DND-41 (cell line): ENCODE results near the gene TASOR2.
A peak's percentile ranks its signal among the peaks of the same experiment; 100 is the strongest.

Experiments
- ATAC-seq: fragments of 200-7000 bp; cut with Tn5 transposase; 3 replicates; pipeline ENCODE4 v1.9.1; 2021; ENCODE audit warnings: low read depth; ENCODE audit not compliant: insufficient read depth
- DNase-seq: peaks from one replicate; pipeline ENCODE4 v3.0.0-alpha.2; 2020
- H2AFZ ChIP-seq: 2 replicates; pipeline ENCODE4 v1.6.0; 2012; ENCODE audit warnings: low read depth, low read length
- H3K27ac ChIP-seq: 2 replicates; pipeline ENCODE4 v1.5.1; 2012; ENCODE audit warnings: low read length, inconsistent platforms
- H3K27me3 ChIP-seq: fragments of 200-600 bp; sonication (generic); 2 replicates; pipeline ENCODE4 v1.6.0; 2012; ENCODE audit warnings: low read length, mild to moderate bottlenecking, inconsistent platforms; ENCODE audit not compliant: insufficient read depth, poor library complexity
- H3K36me3 ChIP-seq: 2 replicates; pipeline ENCODE4 v1.5.1; 2012; ENCODE audit warnings: low read length, inconsistent platforms; ENCODE audit not compliant: insufficient read depth
- H3K4me1 ChIP-seq: 2 replicates; pipeline ENCODE4 v1.5.1; 2012; ENCODE audit warnings: mild to moderate bottlenecking, low read length; ENCODE audit not compliant: insufficient read depth
- H3K4me2 ChIP-seq: 2 replicates; pipeline ENCODE4 v1.6.0; 2012; ENCODE audit warnings: mild to moderate bottlenecking, moderate library complexity, low read length, inconsistent platforms; ENCODE audit not compliant: insufficient read depth
- H3K4me3 ChIP-seq, 2 experiments: fragments of 200-600 bp in 1 of 2; shearing (Covaris generic) in 1 of 2; 2 replicates each; pipeline ENCODE4 v1.5.1; 2012 to 2016; ENCODE audit warnings: inconsistent platforms in 2 of 2, low read length in 2 of 2, mild to moderate bottlenecking in 2 of 2, low read depth in 1 of 2, moderate library complexity in 1 of 2
- H3K79me2 ChIP-seq: 2 replicates; pipeline ENCODE4 v1.6.0; 2012; ENCODE audit warnings: low read length, inconsistent platforms; ENCODE audit not compliant: insufficient read depth
- H3K9ac ChIP-seq: 2 replicates; pipeline ENCODE4 v1.6.0; 2012; ENCODE audit warnings: low read depth, mild to moderate bottlenecking, inconsistent platforms, low read length, moderate library complexity
- H3K9me3 ChIP-seq: 2 replicates; pipeline ENCODE4 v1.5.1; 2012; ENCODE audit warnings: low read length, moderate library complexity, mild to moderate bottlenecking, inconsistent platforms; ENCODE audit not compliant: insufficient read depth, severe bottlenecking
- H4K20me1 ChIP-seq: 2 replicates; pipeline ENCODE4 v1.6.0; 2012; ENCODE audit warnings: low read length; ENCODE audit not compliant: insufficient read depth
- EZH2 ChIP-seq: IDR thresholded peaks from 3 replicates; pipeline ENCODE4 v1.6.1; 2012; ENCODE audit warnings: borderline replicate concordance, low read depth, mild to moderate bottlenecking, moderate library complexity, low read length, inconsistent platforms; ENCODE audit not compliant: severe bottlenecking
- TF ChIP-seq, protein P1 (sequence below): IDR thresholded peaks from 2 replicates; pipeline ENCODE4 v1.5.1; 2012; ENCODE audit warnings: borderline replicate concordance, low read length, moderate library complexity, mild to moderate bottlenecking; ENCODE audit not compliant: poor library complexity, severe bottlenecking; ENCODE audit errors: extremely low read depth

The TASOR2 gene, protein sequence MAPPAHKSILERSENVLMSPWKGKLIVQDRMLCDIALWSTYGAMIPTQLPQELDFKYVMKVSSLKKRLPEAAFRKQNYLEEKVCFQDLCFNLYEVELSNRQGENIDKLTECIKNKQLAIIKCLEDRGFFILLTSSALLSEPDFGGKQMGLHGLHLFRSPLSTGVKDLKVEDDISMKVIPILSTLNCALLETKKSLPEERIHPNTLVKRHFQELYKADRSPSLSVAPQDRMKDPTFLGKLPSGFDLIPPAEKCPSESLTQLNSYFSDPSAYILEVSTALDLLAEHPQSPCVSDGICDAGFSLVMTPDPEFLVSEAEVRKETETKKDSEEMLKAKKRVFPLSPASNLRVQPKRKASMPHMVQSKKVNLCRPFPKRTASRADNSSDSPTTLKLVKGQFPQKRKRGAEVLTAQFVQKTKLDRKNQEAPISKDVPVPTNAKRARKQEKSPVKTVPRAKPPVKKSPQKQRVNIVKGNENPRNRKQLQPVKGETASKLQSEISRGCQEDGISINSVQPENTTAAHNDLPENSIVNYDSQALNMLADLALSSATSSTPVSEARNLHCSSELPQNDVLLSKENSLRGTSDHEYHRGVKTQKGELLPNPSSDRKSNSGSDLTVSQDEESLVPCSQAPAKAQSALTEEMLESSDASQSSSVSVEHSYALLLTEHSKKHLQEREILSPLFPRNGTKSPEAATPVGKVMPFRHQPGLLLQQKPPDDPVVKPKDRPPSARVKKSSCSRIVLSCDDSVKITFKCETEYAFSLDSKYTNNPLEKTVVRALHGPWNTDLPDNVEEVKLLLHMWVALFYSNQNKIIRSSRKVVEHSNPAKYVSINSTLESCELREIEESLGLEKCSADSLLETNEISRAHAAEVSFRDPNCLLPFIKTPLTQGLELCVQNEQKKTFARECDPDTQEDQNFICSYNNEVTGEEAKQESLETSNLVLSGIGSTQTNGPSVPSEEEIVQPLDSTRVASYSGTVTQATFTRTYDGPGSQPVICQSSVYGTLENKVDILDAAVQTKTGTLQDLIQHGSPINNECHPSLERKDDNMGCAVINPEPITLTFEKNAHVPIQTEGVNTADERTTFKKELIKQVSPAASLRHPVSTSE (N-terminal part only)

DNA sequence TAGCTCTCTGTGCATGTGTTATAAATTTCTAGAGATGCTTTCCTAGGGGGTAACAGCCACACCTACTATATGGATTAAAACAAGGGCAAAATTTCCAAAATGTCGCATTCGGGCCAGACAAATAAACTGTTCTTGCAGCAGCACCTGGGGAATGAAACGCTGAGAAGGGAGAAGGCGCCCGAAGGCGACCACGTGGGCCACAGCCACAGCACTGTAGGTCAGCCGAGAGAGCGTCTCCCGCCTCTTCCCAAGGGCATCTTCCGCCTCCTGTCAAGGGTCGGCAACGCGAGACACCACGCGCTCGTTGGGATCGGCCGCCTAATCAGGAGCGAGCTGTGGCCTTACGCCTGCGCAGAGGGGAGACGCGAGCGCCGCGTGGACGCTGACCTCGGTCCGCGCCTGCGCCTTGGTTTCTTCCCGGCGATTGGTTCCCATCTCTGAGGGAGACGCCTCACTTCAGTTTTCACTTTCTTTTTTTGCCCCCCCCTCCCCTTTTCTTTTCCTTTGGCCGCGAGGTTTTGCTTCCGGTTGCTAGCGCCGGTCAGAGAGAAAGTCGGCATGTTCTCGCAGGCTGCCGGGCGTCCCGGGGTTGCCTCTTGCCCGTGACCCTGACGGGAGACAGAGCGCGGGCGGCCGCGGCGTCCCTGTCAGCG, at the start of gene TASOR2:
Gene TASOR2 (plus strand): TSS at position 521 of the 653 bp plus-strand sequence. CDS start 35,805 bp downstream, outside the sequence.
- Histone ChIP-seq H4K20me1 (peaks cover 33% of the 10 kb centered on the region; the same call in 1 of the 2 replicates), H3K27ac (peak within 1 kb of the TSS; percentile 78), H3K9me3 (no peaks in the 10 kb centered on the region), H3K79me2 (peaks cover 48% of the 10 kb centered on the region), H3K4me1 (peaks cover 37% of the 10 kb centered on the region), H3K9ac (peak within 1 kb of the TSS; percentile 86), H3K4me2 (peak within 1 kb of the TSS; percentile 81), H2AFZ (peak within 1 kb of the TSS; percentile 81), H3K27me3 (no peaks in the 10 kb centered on the region), H3K4me3 (peak within 1 kb of the TSS; percentile 36 to 73), H3K36me3 (no peaks in the 10 kb centered on the region; the same call in none of the 2 replicates)
- TF ChIP-seq, protein P1, sequence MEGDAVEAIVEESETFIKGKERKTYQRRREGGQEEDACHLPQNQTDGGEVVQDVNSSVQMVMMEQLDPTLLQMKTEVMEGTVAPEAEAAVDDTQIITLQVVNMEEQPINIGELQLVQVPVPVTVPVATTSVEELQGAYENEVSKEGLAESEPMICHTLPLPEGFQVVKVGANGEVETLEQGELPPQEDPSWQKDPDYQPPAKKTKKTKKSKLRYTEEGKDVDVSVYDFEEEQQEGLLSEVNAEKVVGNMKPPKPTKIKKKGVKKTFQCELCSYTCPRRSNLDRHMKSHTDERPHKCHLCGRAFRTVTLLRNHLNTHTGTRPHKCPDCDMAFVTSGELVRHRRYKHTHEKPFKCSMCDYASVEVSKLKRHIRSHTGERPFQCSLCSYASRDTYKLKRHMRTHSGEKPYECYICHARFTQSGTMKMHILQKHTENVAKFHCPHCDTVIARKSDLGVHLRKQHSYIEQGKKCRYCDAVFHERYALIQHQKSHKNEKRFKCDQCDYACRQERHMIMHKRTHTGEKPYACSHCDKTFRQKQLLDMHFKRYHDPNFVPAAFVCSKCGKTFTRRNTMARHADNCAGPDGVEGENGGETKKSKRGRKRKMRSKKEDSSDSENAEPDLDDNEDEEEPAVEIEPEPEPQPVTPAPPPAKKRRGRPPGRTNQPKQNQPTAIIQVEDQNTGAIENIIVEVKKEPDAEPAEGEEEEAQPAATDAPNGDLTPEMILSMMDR: no peak
- no peak for TF ChIP-seq EZH2
- DNase-seq (peak; percentile 98), ATAC-seq (peak; percentile 90)

DNA sequence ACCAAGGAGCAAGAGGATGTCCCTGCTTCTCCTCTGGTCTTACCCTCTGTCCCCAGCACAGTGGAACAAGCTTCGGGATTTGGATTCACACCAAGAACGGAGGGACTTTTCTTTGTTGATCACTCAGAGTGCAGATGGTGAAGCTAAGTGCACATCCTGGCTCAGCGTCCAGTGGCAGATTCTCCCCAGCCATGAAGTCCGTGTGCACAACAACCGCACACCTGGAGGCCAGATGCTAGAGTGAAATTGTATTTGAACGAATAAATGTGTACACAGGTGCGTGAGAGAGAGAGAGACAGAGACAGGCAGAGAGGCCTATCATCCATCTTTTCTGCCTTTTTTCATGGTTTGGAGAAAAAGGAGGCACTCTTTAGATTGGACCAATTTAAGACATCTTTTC, 49.7 kb upstream of the TASOR2 start:
- TF ChIP-seq EZH2: no peak
- TF ChIP-seq, protein P1: no peak
- H3K4me1 ChIP-seq: no peaks in the 10 kb centered on the region
- no peaks in the 10 kb centered on the region for H4K20me1 ChIP-seq
- H3K9me3 ChIP-seq: no peaks in the 10 kb centered on the region
- H2AFZ ChIP-seq: no peak overlapping the region
- no peak overlapping the region for H3K9ac ChIP-seq
- ATAC-seq: no peak
- no peak overlapping the region for H3K4me3 ChIP-seq
- H3K27ac ChIP-seq: no peak overlapping the region
- no peak for DNase-seq
- H3K27me3 ChIP-seq: no peaks in the 10 kb centered on the region
- H3K4me2 ChIP-seq: no peak overlapping the region
- no peaks in the 10 kb centered on the region for H3K79me2 ChIP-seq
- H3K36me3 ChIP-seq: no peaks in the 10 kb centered on the region

DNA sequence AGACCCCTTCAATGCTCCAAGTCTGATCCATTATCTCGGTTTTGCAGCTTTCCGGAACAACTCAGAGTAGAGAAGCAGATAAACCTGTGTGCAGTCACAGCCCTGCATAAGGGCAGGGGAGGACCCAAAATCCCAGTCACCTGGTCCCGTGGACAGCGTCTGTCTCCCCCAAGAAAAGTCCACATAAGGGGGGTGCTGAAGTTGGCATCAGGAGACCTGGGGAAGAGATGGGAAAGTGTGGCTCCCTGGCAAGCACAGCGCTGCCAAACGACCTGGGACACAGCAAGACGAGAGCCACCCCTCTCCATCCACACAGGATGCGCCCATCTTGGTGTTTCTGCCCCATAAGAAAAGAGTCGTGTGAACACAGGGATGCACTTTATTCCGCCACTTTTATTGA, 46.1 kb upstream of the TASOR2 start:
- Histone ChIP-seq H3K4me1 (no peaks in the 10 kb centered on the region), H3K4me3 (no peak overlapping the region), H3K9me3 (no peaks in the 10 kb centered on the region), H3K36me3 (no peaks in the 10 kb centered on the region), H3K27me3 (no peaks in the 10 kb centered on the region), H3K79me2 (no peaks in the 10 kb centered on the region), H2AFZ (no peak overlapping the region), H3K27ac (no peak overlapping the region), H3K4me2 (no peak overlapping the region), H3K9ac (no peak overlapping the region), H4K20me1 (no peaks in the 10 kb centered on the region; the same call in 1 of the 2 replicates)
- ATAC-seq (no peak), DNase-seq (no peak)
- TF ChIP-seq EZH2: no peak
- TF ChIP-seq, protein P1: no peak
